H1 (cell line): ENCODE data around the gene RAB36. TPM values are rescaled to one million over a fixed set of nuclear protein-coding genes. Genes with fewer than 3 reads are reported as not detected.

Source experiments
- CTCF ChIA-PET: fragments of 300-600 bp; sonication (Branson Sonifier 250); formaldehyde crosslinking; loops from one replicate; lab custom pipeline; 2021; ENCODE audit not compliant: partially characterized antibody; lab: Charles Lee
- POLR2A ChIA-PET: fragments of 300-600 bp; sonication (Branson Sonifier 250); formaldehyde crosslinking; loops from one replicate; lab custom pipeline; 2021; ENCODE audit warnings: inconsistent platforms; ENCODE audit not compliant: partially characterized antibody; lab: Charles Lee
- DNase-seq, 2 experiments: peaks; one replicate each; pipeline versions ENCODE4 v3.0.0 to v3.0.0-alpha.2; 2010 to 2022; ENCODE audit warnings: low spot score in 2 of 2, low read depth in 1 of 2, mixed read lengths in 1 of 2
- FAIRE-seq: peaks from 2 replicates; lab custom pipeline; 2011; peaks lifted over from hg19 to GRCh38; lab: Jason Lieb, UNC
- H2AFZ ChIP-seq: 2 replicates; pipeline ENCODE4 v1.8.1; 2012; ENCODE audit warnings: low read length, inconsistent platforms
- H2AK5ac ChIP-seq: 2 replicates; pipeline ENCODE4 v1.6.1; 2013; ENCODE audit warnings: low read depth, low read length
- H2BK120ac ChIP-seq: replicated peaks from 2 replicates; pipeline ENCODE3; 2013; ENCODE audit warnings: low read depth, low read length, inconsistent platforms
- H2BK12ac ChIP-seq: 2 replicates; pipeline ENCODE4 v1.6.1; 2013; ENCODE audit warnings: low read depth, low read length
- H2BK15ac ChIP-seq: 2 replicates; pipeline ENCODE4 v1.6.1; 2013; ENCODE audit warnings: low read length
- H2BK20ac ChIP-seq: 2 replicates; pipeline ENCODE4 v1.6.1; 2013; ENCODE audit warnings: low read length
- H2BK5ac ChIP-seq: 2 replicates; pipeline ENCODE4 v1.6.1; 2013; ENCODE audit warnings: low read depth, low read length
- H3K14ac ChIP-seq: 2 replicates; pipeline ENCODE4 v1.6.1; 2013; ENCODE audit warnings: inconsistent platforms; ENCODE audit not compliant: insufficient read length
- H3K18ac ChIP-seq: 2 replicates; pipeline ENCODE4 v1.6.1; 2013; ENCODE audit warnings: low read length; ENCODE audit errors: extremely low read depth
- H3K23ac ChIP-seq: 2 replicates; pipeline ENCODE4 v1.6.1; 2013; ENCODE audit warnings: inconsistent platforms; ENCODE audit not compliant: insufficient read length
- H3K23me2 ChIP-seq: 2 replicates; pipeline ENCODE4 v1.6.1; 2013; ENCODE audit warnings: low read depth, low read length
- H3K27ac ChIP-seq: 2 replicates; pipeline ENCODE4 v1.6.1; 2011; ENCODE audit warnings: low read depth, low read length, inconsistent platforms
- H3K27me3 ChIP-seq, 4 experiments: replicated peaks in 1 of 4; 1 replicate in 1 of 4; 2 replicates in 3 of 4; pipeline versions ENCODE4 v1.6.1 to v1.8.1; 2011 to 2013; ENCODE audit warnings: low read length in 3 of 4, mild to moderate bottlenecking in 3 of 4, inconsistent platforms in 2 of 4, mixed read lengths in 2 of 4, moderate library complexity in 1 of 4; ENCODE audit not compliant: control insufficient read depth in 3 of 4, insufficient read depth in 3 of 4; ENCODE audit errors: extremely low read depth in 1 of 4
- H3K36me3 ChIP-seq, 4 experiments: 2 replicates each; pipeline versions ENCODE4 v1.6.1 to v1.8.1; 2011 to 2013; ENCODE audit warnings: mild to moderate bottlenecking in 4 of 4, low read length in 3 of 4, moderate library complexity in 2 of 4, control low read depth in 1 of 4, inconsistent platforms in 1 of 4; ENCODE audit not compliant: insufficient read depth in 4 of 4, control insufficient read depth in 2 of 4
- H3K4ac ChIP-seq: replicated peaks from 2 replicates; pipeline ENCODE3; 2013; ENCODE audit warnings: low read length, low read depth, mixed read lengths, inconsistent platforms; ENCODE audit not compliant: insufficient read length
- H3K4me1 ChIP-seq, 4 experiments: replicated peaks in 1 of 4; 1 replicate in 1 of 4; 2 replicates in 3 of 4; pipeline versions ENCODE4 v1.6.1 to v1.8.1; 2011 to 2013; ENCODE audit warnings: low read length in 3 of 4, inconsistent platforms in 2 of 4, mixed read lengths in 1 of 4; ENCODE audit not compliant: insufficient read depth in 4 of 4, control insufficient read depth in 3 of 4
- H3K4me2 ChIP-seq, 2 experiments: 2 replicates each; pipeline versions ENCODE4 v1.6.1 to v1.8.1; 2011 to 2013; ENCODE audit warnings: low read depth in 2 of 2, low read length in 2 of 2, control low read depth in 1 of 2, inconsistent platforms in 1 of 2, mild to moderate bottlenecking in 1 of 2; ENCODE audit not compliant: insufficient read depth in 1 of 2
- H3K4me3 ChIP-seq, 4 experiments: fragments of 200-600, 300-600 bp in 1 of 4; sonication (generic), shearing (Covaris generic), sonication (Bioruptor Twin) in 1 of 4; 2 replicates each; pipeline versions ENCODE4 v1.5.1 to v1.8.1; 2011 to 2016; ENCODE audit warnings: low read length in 4 of 4, low read depth in 3 of 4, control low read depth in 2 of 4, inconsistent platforms in 2 of 4, mild to moderate bottlenecking in 2 of 4, mixed read lengths in 1 of 4, moderate library complexity in 1 of 4; ENCODE audit not compliant: insufficient read depth in 2 of 4; ENCODE audit errors: extremely low read depth in 1 of 4
- H3K56ac ChIP-seq: replicated peaks from 2 replicates; pipeline ENCODE3; 2013; ENCODE audit warnings: low read depth, mild to moderate bottlenecking, mixed read lengths, low read length, inconsistent platforms; ENCODE audit not compliant: insufficient read length
- H3K79me1 ChIP-seq: 2 replicates; pipeline ENCODE4 v1.6.1; 2013; ENCODE audit warnings: low read depth, low read length, control low read depth
- H3K79me2 ChIP-seq, 2 experiments: 2 replicates each; pipeline versions ENCODE4 v1.6.1 to v1.8.1; 2012 to 2013; ENCODE audit warnings: low read length in 2 of 2, mild to moderate bottlenecking in 2 of 2, inconsistent platforms in 1 of 2; ENCODE audit not compliant: insufficient read depth in 2 of 2, control insufficient read depth in 1 of 2
- H3K9ac ChIP-seq, 4 experiments: replicated peaks in 1 of 4; 1 replicate in 1 of 4; 2 replicates in 3 of 4; pipeline versions ENCODE4 v1.6.1 to v1.8.1; 2011 to 2013; ENCODE audit warnings: low read depth in 3 of 4, low read length in 3 of 4, control low read depth in 2 of 4, mild to moderate bottlenecking in 2 of 4, moderate library complexity in 2 of 4, inconsistent platforms in 1 of 4; ENCODE audit errors: extremely low read depth in 1 of 4
- H3K9me3 ChIP-seq, 2 experiments: 2 replicates each; pipeline versions ENCODE4 v1.6.1 to v1.8.1; 2012 to 2013; ENCODE audit warnings: mild to moderate bottlenecking in 2 of 2, moderate library complexity in 2 of 2, control low read depth in 1 of 2, inconsistent platforms in 1 of 2, low read depth in 1 of 2, low read length in 1 of 2, mixed read lengths in 1 of 2; ENCODE audit not compliant: insufficient read depth in 2 of 2
- H4K20me1 ChIP-seq, 2 experiments: replicated peaks in 1 of 2; 2 replicates each; pipeline versions ENCODE3 to v1.8.1; 2011 to 2013; ENCODE audit warnings: inconsistent platforms in 2 of 2, low read length in 2 of 2, mild to moderate bottlenecking in 1 of 2; ENCODE audit not compliant: insufficient read depth in 2 of 2, control insufficient read depth in 1 of 2
- H4K5ac ChIP-seq: 2 replicates; pipeline ENCODE4 v1.6.1; 2013; ENCODE audit warnings: low read length, low read depth, mixed read lengths, inconsistent platforms; ENCODE audit not compliant: insufficient read length
- H4K8ac ChIP-seq: 2 replicates; pipeline ENCODE4 v1.8.0; 2013; ENCODE audit warnings: mild to moderate bottlenecking, moderate library complexity, low read length, inconsistent platforms; ENCODE audit not compliant: insufficient read depth; ENCODE audit errors: extremely low read depth
- H4K91ac ChIP-seq: replicated peaks from 2 replicates; pipeline ENCODE3; 2013; ENCODE audit warnings: low read length, mixed read lengths, inconsistent platforms; ENCODE audit not compliant: insufficient read length
- CBX5 ChIP-seq: fragments of 300-800, 300-1000 bp; sonication (generic); IDR thresholded peaks from 2 replicates; pipeline ENCODE4 v1.7.1; 2016; ENCODE audit warnings: antibody characterized with exemption, low read length, low read depth
- CHD2 ChIP-seq: IDR thresholded peaks from 2 replicates; pipeline ENCODE4 v1.6.1; 2012; ENCODE audit warnings: low read length, improper control_type of control experiment
- E2F6 ChIP-seq: IDR thresholded peaks from 2 replicates; pipeline ENCODE4 v1.6.1; 2012; ENCODE audit warnings: inconsistent platforms
- KDM1A ChIP-seq: fragments of 200-600, 300-600 bp; sonication (generic); IDR thresholded peaks from 2 replicates; pipeline ENCODE4 v1.7.1; 2016; ENCODE audit warnings: mild to moderate bottlenecking, low read length, borderline replicate concordance
- MAX ChIP-seq: IDR thresholded peaks from 2 replicates; pipeline ENCODE4 v1.6.1; 2012; ENCODE audit warnings: inconsistent platforms
- NRF1 ChIP-seq: IDR thresholded peaks from 2 replicates; pipeline ENCODE4 v1.6.1; 2011; ENCODE audit warnings: mild to moderate bottlenecking, low read depth, low read length, improper control_type of control experiment
- RFX5 ChIP-seq: IDR thresholded peaks from 2 replicates; pipeline ENCODE4 v1.6.1; 2011; ENCODE audit warnings: low read depth, low read length, improper control_type of control experiment, borderline replicate concordance
- SP1 ChIP-seq: IDR thresholded peaks from 2 replicates; pipeline ENCODE4 v1.6.1; 2011; ENCODE audit warnings: low read depth, low read length
- SP2 ChIP-seq: IDR thresholded peaks from 2 replicates; pipeline ENCODE4 v1.6.1; 2012; ENCODE audit warnings: mild to moderate bottlenecking, low read length, inconsistent platforms
- TAF1 ChIP-seq: IDR thresholded peaks from 2 replicates; pipeline ENCODE4 v1.6.1; 2011; ENCODE audit warnings: mild to moderate bottlenecking, low read depth, low read length
- TAF7 ChIP-seq: optimal IDR thresholded peaks from 2 replicates; pipeline ENCODE3; 2011; ENCODE audit warnings: low read depth, mild to moderate bottlenecking, inconsistent platforms, low read length, moderate library complexity, borderline replicate concordance
- WGBS, 2 experiments: shearing (Covaris generic) in 1 of 2; methylation state at CpG; one replicate each; pipeline versions ENCODE4 v1.1.6 to v1.1.7; 2013 to 2015; ENCODE audit warnings: low lambda C conversion rate in 2 of 2, mixed read lengths in 2 of 2, inconsistent platforms in 1 of 2, low coverage in 1 of 2, missing lambda C conversion rate in 1 of 2; ENCODE audit not compliant: insufficient replicate concordance in 2 of 2, insufficient coverage in 1 of 2, insufficient read length in 1 of 2; ENCODE audit errors: extremely low coverage in 1 of 2, missing lambda C conversion rate in 1 of 2; 5-methylcytosine and 5-hydroxymethylcytosine counted together
- polyA plus RNA-seq, 7 experiments: library from polyadenylated mRNA; depleted of rRNA in 3 of 7; stranded (reverse) in 5 of 7; unstranded in 2 of 7; fragments of >200 nt in 5 of 7; fragments of 200-250 nt in 2 of 7; gene quantifications; 1 replicate in 5 of 7; 2 replicates in 1 of 7; 4 replicates in 1 of 7; pipeline versions ENCODE4 v1.2.1 to v1.2.3, GENCODE V29; 2011 to 2013; ENCODE audit warnings: missing spikeins in 2 of 7, mixed read lengths in 2 of 7
- total RNA-seq: library from RNA; stranded (reverse); fragmentation: NEBNext Ultra II Directional; extraction: Animal tissue kit (Norgen Biotek cat#: 25700); gene quantifications from 2 replicates; pipeline ENCODE4 v1.2.1, GENCODE V29; 2021
- TF ChIP-seq, protein P1 (sequence below): IDR thresholded peaks from 2 replicates; pipeline ENCODE4 v1.6.1; 2011; ENCODE audit warnings: low read length, improper control_type of control experiment

RAB36 gene
- total and polyA plus RNA-seq, 2 of the 8 experiments (the other 6 are each of a cell fraction or from before 2014, with no cell fraction given): 1.0 to 1.5 TPM

DNA sequence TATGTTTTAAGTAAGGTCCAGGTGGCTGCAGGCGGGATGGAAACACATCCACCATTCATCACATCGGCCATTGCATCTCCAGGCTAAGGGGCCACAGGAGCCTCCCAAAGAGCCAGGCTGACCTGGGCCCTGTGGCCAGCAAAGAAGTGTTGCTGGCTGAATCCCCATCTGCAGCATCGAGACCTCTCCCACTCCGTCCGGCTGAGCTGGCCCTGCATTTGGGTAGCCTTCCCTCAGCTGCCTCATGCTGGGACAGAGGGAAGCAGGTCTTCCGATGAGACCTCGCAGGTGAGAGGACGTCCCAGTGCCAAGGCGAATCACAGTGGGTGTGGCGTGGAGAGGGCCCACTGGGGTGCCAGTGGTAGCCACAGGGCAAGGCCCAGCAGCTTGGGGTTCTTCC is 28.0 kb upstream of the RAB36 start:
- Histone ChIP-seq H3K14ac (no peak overlapping the region), H2BK12ac (no peak overlapping the region), H3K79me1 (no peaks in the 10 kb centered on the region), H3K56ac (no peak overlapping the region), H4K5ac (no peak overlapping the region), H2BK15ac (no peak overlapping the region), H3K27me3 (peaks cover 0 to 11% (median 5%) of the 10 kb centered on the region in 4 experiments; a peak in 3 of 7 replicates), H3K4me2 (no peak overlapping the region), H4K20me1 (peaks cover 8 to 11% of the 10 kb centered on the region in 2 experiments), H2BK20ac (no peak overlapping the region), H3K9me3 (no peaks in the 10 kb centered on the region), H2AK5ac (no peak overlapping the region), H3K4me3 (no peak overlapping the region), H3K18ac (no peak overlapping the region), H4K91ac (no peak overlapping the region), H2AFZ (no peak overlapping the region), H3K27ac (no peak overlapping the region), H3K36me3 (no peaks in the 10 kb centered on the region), H2BK5ac (no peak overlapping the region), H2BK120ac (no peak overlapping the region), H3K4me1 (peaks cover 0 to 10% (median 4%) of the 10 kb centered on the region in 4 experiments; a peak in 3 of 7 replicates), H4K8ac (no peak overlapping the region), H3K9ac (no peak overlapping the region), H3K23ac (no peak overlapping the region), H3K23me2 (no peaks in the 10 kb centered on the region), H3K79me2 (no peaks in the 10 kb centered on the region), H3K4ac (no peak overlapping the region)
- WGBS, 2 experiments: 89% methylated on average over 10 of the region's 10 CpGs; no CpG with 5 or more reads in 1 of the 2 experiments
- CTCF ChIA-PET: interaction anchor here (1.0 to 24.3 kb wide), 5 partner anchors 10 to 653 kb away, joined by 3 to 384 read pairs (median 5); no protein-coding TSS in a partner anchor
- FAIRE-seq: no peak
- no peak for DNase-seq
- POLR2A ChIA-PET: no interaction called here
- no peak for TF ChIP-seq TAF1
- no peak for TF ChIP-seq SP2
- TF ChIP-seq TAF7: no peak
- TF ChIP-seq, protein P1, sequence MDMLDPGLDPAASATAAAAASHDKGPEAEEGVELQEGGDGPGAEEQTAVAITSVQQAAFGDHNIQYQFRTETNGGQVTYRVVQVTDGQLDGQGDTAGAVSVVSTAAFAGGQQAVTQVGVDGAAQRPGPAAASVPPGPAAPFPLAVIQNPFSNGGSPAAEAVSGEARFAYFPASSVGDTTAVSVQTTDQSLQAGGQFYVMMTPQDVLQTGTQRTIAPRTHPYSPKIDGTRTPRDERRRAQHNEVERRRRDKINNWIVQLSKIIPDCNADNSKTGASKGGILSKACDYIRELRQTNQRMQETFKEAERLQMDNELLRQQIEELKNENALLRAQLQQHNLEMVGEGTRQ: no peak
- TF ChIP-seq SP1: no peak
- no peak for TF ChIP-seq RFX5
- no peak for TF ChIP-seq E2F6
- TF ChIP-seq KDM1A: no peak
- TF ChIP-seq CHD2: no peak
- TF ChIP-seq MAX: no peak
- no peak for TF ChIP-seq NRF1
- TF ChIP-seq CBX5: no peak
